Endothelial cell (in vitro differentiated cells): ENCODE data around the gene HUS1. TPM values are rescaled to one million over a fixed set of nuclear protein-coding genes. Genes with fewer than 3 reads are reported as not detected.

ENCODE experiments used
- DNase-seq: peaks from one replicate; pipeline ENCODE4 v3.0.0; 2021; ENCODE audit warnings: low spot score
- H3K27ac Mint-ChIP-seq: one replicate; pipeline ENCODE4 v1.8.0; 2021; ENCODE audit warnings: mixed read lengths, inconsistent platforms; ENCODE audit not compliant: unreplicated experiment
- H3K27me3 Mint-ChIP-seq: one replicate; pipeline ENCODE4 v1.8.0; 2021; ENCODE audit warnings: mild to moderate bottlenecking, moderate library complexity, mixed read lengths, inconsistent platforms; ENCODE audit not compliant: unreplicated experiment
- H3K36me3 Mint-ChIP-seq: one replicate; pipeline ENCODE4 v1.8.0; 2021; ENCODE audit warnings: mild to moderate bottlenecking, low read depth, mixed read lengths, inconsistent platforms; ENCODE audit not compliant: unreplicated experiment
- H3K4me1 Mint-ChIP-seq: one replicate; pipeline ENCODE4 v1.8.0; 2021; ENCODE audit warnings: mild to moderate bottlenecking, mixed read lengths, inconsistent platforms; ENCODE audit not compliant: unreplicated experiment
- H3K4me3 Mint-ChIP-seq: one replicate; pipeline ENCODE4 v1.8.0; 2021; ENCODE audit warnings: mild to moderate bottlenecking, mixed read lengths, inconsistent platforms; ENCODE audit not compliant: unreplicated experiment
- H3K9me3 Mint-ChIP-seq: one replicate; pipeline ENCODE4 v1.8.0; 2021; ENCODE audit warnings: mixed read lengths, inconsistent platforms; ENCODE audit not compliant: unreplicated experiment
- CTCF ChIP-seq: fragments of 200-600 bp; sonication (generic); IDR thresholded peaks from one replicate; pipeline ENCODE4 v1.5.0; 2021; ENCODE audit warnings: antibody characterized with exemption; ENCODE audit not compliant: unreplicated experiment
- total RNA-seq: library from RNA; stranded (reverse); fragmentation: NEBNext Ultra II Directional; extraction: Animal tissue kit (Norgen Biotek cat#: 25700); gene quantifications from one replicate; pipeline ENCODE4 v1.2.1, GENCODE V29; 2021; ENCODE audit not compliant: unreplicated experiment

The HUS1 gene
- total RNA-seq, 1 donor from 2014 or later = 27.4 TPM

- DNase-seq = no peak
- Mint-ChIP-seq H3K27me3 (peaks cover 4% of the 10 kb centered on the region), H3K4me1 (peaks cover 58% of the 10 kb centered on the region), H3K27ac (peak overlapping the region; percentile 28), H3K36me3 (peaks cover 4% of the 10 kb centered on the region), H3K9me3 (no peaks in the 10 kb centered on the region), H3K4me3 (no peak overlapping the region)
- no peak for TF ChIP-seq CTCF
These were observed 37.3 kb downstream of the HUS1 start for GRCh38 chr7:47942132-47942531.

- TF ChIP-seq CTCF = no peak
- H3K9me3 Mint-ChIP-seq = no peaks in the 10 kb centered on the region
- DNase-seq = no peak
These were observed 38.1 kb downstream of the HUS1 start for GRCh38 chr7:47941136-47941844.

GRCh38 chr7:47940088-47941013, 39.1 kb downstream of the HUS1 start:
- Mint-ChIP-seq H3K4me3 (no peak overlapping the region), H3K27ac (peak overlapping the region; percentile 67), H3K9me3 (no peaks in the 10 kb centered on the region), H3K27me3 (peaks cover 4% of the 10 kb centered on the region), H3K4me1 (peaks cover 42% of the 10 kb centered on the region), H3K36me3 (peaks cover 4% of the 10 kb centered on the region)
- no peak for DNase-seq
- TF ChIP-seq CTCF = no peak

More at GRCh38 chr7:47941136-47941844, 38.1 kb downstream of the HUS1 start:
- Mint-ChIP-seq H3K27me3 (peaks cover 4% of the 10 kb centered on the region), H3K4me1 (peaks cover 50% of the 10 kb centered on the region), H3K4me3 (no peak overlapping the region), H3K27ac (no peak overlapping the region), H3K36me3 (peaks cover 4% of the 10 kb centered on the region)

GRCh38 chr7:47939425-47940036, 39.9 kb downstream of the HUS1 start:
- no peaks in the 10 kb centered on the region for H3K9me3 Mint-ChIP-seq
- H3K36me3 Mint-ChIP-seq = peaks cover 4% of the 10 kb centered on the region
- no peak for DNase-seq
- no peak for TF ChIP-seq CTCF
- peaks cover 4% of the 10 kb centered on the region for H3K27me3 Mint-ChIP-seq
- H3K27ac Mint-ChIP-seq = peak overlapping the region; percentile 53
- H3K4me3 Mint-ChIP-seq = no peak overlapping the region
- peaks cover 39% of the 10 kb centered on the region for H3K4me1 Mint-ChIP-seq
